Activated CD8-positive, alpha-beta T cell treated with anti-CD3 and anti-CD28 coated beads for 36 hours (primary cell): Measurements from ENCODE around the gene PKNOX2. TPM values are rescaled to one million over a fixed set of nuclear protein-coding genes. Genes with fewer than 3 reads are reported as not detected.

Experiments used
- ATAC-seq: fragments of 200-7000 bp; cut with Tn5 transposase; one replicate; pipeline ENCODE4 v1.10.0; 2021; ENCODE audit warnings: mild to moderate bottlenecking, moderate library complexity
- CTCF ChIA-PET: fragments of 350-600 bp; sonication (Branson Sonifier 250); formaldehyde crosslinking; loops from one replicate; lab custom pipeline; 2021; ENCODE audit warnings: antibody characterized with exemption; lab: Charles Lee
- POLR2A ChIA-PET: fragments of 350-600 bp; sonication (Branson Sonifier 250); formaldehyde crosslinking; loops from one replicate; lab custom pipeline; 2021; ENCODE audit warnings: antibody characterized with exemption; lab: Charles Lee
- DNase-seq: peaks from one replicate; pipeline ENCODE4 v3.0.0-alpha.2; 2020
- H3K27ac Mint-ChIP-seq: one replicate; pipeline ENCODE4 v1.8.0; 2021; ENCODE audit warnings: mild to moderate bottlenecking, mixed read lengths
- H3K27me3 Mint-ChIP-seq: one replicate; pipeline ENCODE4 v1.8.0; 2021; ENCODE audit warnings: mixed read lengths
- H3K36me3 Mint-ChIP-seq: one replicate; pipeline ENCODE4 v1.8.0; 2021; ENCODE audit warnings: low read depth, mixed read lengths
- H3K4me1 Mint-ChIP-seq: one replicate; pipeline ENCODE4 v1.8.0; 2021; ENCODE audit warnings: low read depth, mixed read lengths
- H3K4me3 Mint-ChIP-seq: one replicate; pipeline ENCODE4 v1.8.0; 2021; ENCODE audit warnings: mild to moderate bottlenecking, moderate library complexity, mixed read lengths
- H3K9me3 Mint-ChIP-seq: one replicate; pipeline ENCODE4 v1.8.0; 2021; ENCODE audit warnings: mixed read lengths
- intact Hi-C: fragments of 100-400 bp; cut with micrococcal nuclease; formaldehyde crosslinking; loops from one replicate; pipeline ENCODE4 v1.10.0; 2022
- total RNA-seq, 2 experiments: library from RNA; stranded (reverse); gene quantifications; one replicate each; pipeline ENCODE4 v1.2.3, GENCODE V29; 2021
- TF ChIP-seq, protein P1 (sequence below): fragments of 200-600 bp; IDR thresholded peaks from one replicate; pipeline ENCODE4 v1.8.0; 2022; ENCODE audit warnings: antibody characterized with exemption, mild to moderate bottlenecking

PKNOX2 gene
- total RNA-seq, 2 experiments from 2014 or later, result not detected

- Mint-ChIP-seq H3K27me3 (peaks cover 1% of the 10 kb centered on the region), H3K27ac (no peak overlapping the region), H3K4me3 (no peak overlapping the region), H3K4me1 (no peaks in the 10 kb centered on the region), H3K9me3 (no peaks in the 10 kb centered on the region), H3K36me3 (no peaks in the 10 kb centered on the region)
- ChIA-PET CTCF (interaction anchor here (0.7 kb wide), 1 partner anchor 357 kb away, joined by 3 read pairs; no protein-coding TSS in a partner anchor), POLR2A (interaction anchor here (0.6 kb wide), 1 partner anchor 881 kb away, joined by 3 read pairs; no protein-coding TSS in a partner anchor)
- no peak for ATAC-seq
- TF ChIP-seq, protein P1, sequence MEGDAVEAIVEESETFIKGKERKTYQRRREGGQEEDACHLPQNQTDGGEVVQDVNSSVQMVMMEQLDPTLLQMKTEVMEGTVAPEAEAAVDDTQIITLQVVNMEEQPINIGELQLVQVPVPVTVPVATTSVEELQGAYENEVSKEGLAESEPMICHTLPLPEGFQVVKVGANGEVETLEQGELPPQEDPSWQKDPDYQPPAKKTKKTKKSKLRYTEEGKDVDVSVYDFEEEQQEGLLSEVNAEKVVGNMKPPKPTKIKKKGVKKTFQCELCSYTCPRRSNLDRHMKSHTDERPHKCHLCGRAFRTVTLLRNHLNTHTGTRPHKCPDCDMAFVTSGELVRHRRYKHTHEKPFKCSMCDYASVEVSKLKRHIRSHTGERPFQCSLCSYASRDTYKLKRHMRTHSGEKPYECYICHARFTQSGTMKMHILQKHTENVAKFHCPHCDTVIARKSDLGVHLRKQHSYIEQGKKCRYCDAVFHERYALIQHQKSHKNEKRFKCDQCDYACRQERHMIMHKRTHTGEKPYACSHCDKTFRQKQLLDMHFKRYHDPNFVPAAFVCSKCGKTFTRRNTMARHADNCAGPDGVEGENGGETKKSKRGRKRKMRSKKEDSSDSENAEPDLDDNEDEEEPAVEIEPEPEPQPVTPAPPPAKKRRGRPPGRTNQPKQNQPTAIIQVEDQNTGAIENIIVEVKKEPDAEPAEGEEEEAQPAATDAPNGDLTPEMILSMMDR, result no peak
- DNase-seq, result no peak
- intact Hi-C loops, result no loop called here
Observed at GRCh38 chr11:125250318-125251213, 86.0 kb downstream of the PKNOX2 start.

- ATAC-seq, result no peak
- DNase-seq, result no peak
- Mint-ChIP-seq H3K4me1 (no peaks in the 10 kb centered on the region), H3K4me3 (no peak overlapping the region), H3K36me3 (no peaks in the 10 kb centered on the region), H3K27me3 (peaks cover 1% of the 10 kb centered on the region), H3K9me3 (no peaks in the 10 kb centered on the region), H3K27ac (no peak overlapping the region)
- ChIA-PET CTCF (interaction anchor here (0.7 to 1.4 kb wide), 2 partner anchors 95 to 358 kb away, joined by 3 to 5 read pairs; no protein-coding TSS in a partner anchor), POLR2A (interaction anchor here (0.6 kb wide), 1 partner anchor 882 kb away, joined by 3 read pairs; no protein-coding TSS in a partner anchor)
- TF ChIP-seq, protein P1, result no peak
- intact Hi-C loops, result no loop called here
Observed at GRCh38 chr11:125251214-125251545, 86.6 kb downstream of the PKNOX2 start.

GRCh38 chr11:125251956-125252355, 87.4 kb downstream of the PKNOX2 start:
- CTCF ChIA-PET, result interaction anchor here (1.4 kb wide), 1 partner anchor 94 kb away, joined by 5 read pairs; no protein-coding TSS in a partner anchor
- Mint-ChIP-seq H3K4me1 (no peaks in the 10 kb centered on the region), H3K36me3 (no peaks in the 10 kb centered on the region), H3K4me3 (no peak overlapping the region), H3K9me3 (no peaks in the 10 kb centered on the region), H3K27me3 (peaks cover 1% of the 10 kb centered on the region), H3K27ac (no peak overlapping the region)
- ATAC-seq (no peak), DNase-seq (no peak)
- intact Hi-C loops, result no loop called here
- POLR2A ChIA-PET, result no interaction called here
- TF ChIP-seq, protein P1, result no peak

- no peak overlapping the region for H3K27ac Mint-ChIP-seq
- peaks cover 1% of the 10 kb centered on the region for H3K27me3 Mint-ChIP-seq
- ChIA-PET CTCF (interaction anchor here (1.2 kb wide), 1 partner anchor 16 kb away, joined by 3 read pairs; no protein-coding TSS in a partner anchor), POLR2A (no interaction called here)
- H3K36me3 Mint-ChIP-seq, result no peaks in the 10 kb centered on the region
- H3K4me1 Mint-ChIP-seq, result no peaks in the 10 kb centered on the region
- TF ChIP-seq, protein P1, result no peak
- no peak for ATAC-seq
- DNase-seq, result no peak
- no peak overlapping the region for H3K4me3 Mint-ChIP-seq
- intact Hi-C loops, result no loop called here
- H3K9me3 Mint-ChIP-seq, result no peaks in the 10 kb centered on the region
Observed at GRCh38 chr11:125253289-125253688, 88.7 kb downstream of the PKNOX2 start.
